ENCODE measurements around the gene CHRNA4. TPM values are rescaled to one million over a fixed set of nuclear protein-coding genes. Genes with fewer than 3 reads are reported as not detected.

The CHRNA4 gene
- total RNA-seq, 3 donors from 2014 or later, result not detected

DNA sequence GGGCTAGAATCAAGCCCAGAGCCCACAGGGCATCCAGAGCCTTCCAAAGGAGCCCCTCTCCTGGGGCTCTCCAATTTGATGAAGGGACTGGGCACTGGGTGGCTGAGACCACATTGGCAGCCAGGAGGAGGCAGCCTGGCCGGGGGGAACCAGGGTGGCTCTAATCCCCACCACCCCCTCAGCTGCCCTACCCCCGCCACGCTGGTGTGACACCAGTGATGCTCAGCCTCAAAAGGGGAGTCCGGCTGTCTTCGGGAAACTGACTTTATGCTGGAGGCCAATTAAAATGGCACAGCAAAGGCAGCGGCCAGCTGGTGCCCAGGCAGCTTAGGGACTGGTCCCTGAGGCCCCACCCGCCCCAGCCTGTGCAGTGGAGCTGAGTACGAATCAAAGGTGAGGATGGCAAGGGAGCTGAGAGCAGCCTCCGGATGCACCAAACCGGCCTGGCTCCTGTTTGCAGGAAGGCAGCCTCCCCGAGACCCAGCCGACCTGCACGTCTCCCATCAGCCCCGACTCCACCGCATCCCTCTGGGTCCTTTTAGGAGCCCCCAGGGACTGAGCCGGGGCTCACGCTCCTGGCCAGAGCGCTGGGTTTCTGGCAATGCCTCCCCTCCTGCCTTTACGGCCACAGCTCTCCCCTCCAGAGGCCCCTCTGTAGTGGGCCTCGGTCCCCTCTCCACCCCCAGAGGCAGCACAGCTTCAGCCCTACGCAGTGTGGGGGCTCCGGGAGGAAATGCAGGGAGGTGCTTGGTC, 28.5 kb downstream of the CHRNA4 start:
- intact Hi-C loops (cut with DNase I, micrococcal nuclease), result no loop called here
- Histone ChIP-seq H3K36me3 (ENCODE audit: low read depth) (no peaks in the 10 kb centered on the region), H3K4me1 (ENCODE audit: low read depth) (no peaks in the 10 kb centered on the region), H3K4me3 (no peak overlapping the region), H3K9me3 (no peaks in the 10 kb centered on the region)
- TF ChIP-seq, protein P1, sequence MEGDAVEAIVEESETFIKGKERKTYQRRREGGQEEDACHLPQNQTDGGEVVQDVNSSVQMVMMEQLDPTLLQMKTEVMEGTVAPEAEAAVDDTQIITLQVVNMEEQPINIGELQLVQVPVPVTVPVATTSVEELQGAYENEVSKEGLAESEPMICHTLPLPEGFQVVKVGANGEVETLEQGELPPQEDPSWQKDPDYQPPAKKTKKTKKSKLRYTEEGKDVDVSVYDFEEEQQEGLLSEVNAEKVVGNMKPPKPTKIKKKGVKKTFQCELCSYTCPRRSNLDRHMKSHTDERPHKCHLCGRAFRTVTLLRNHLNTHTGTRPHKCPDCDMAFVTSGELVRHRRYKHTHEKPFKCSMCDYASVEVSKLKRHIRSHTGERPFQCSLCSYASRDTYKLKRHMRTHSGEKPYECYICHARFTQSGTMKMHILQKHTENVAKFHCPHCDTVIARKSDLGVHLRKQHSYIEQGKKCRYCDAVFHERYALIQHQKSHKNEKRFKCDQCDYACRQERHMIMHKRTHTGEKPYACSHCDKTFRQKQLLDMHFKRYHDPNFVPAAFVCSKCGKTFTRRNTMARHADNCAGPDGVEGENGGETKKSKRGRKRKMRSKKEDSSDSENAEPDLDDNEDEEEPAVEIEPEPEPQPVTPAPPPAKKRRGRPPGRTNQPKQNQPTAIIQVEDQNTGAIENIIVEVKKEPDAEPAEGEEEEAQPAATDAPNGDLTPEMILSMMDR (IDR thresholded peaks at IDR 0.05), result no peak
- ATAC-seq (no peak), DNase-seq (peak in 1 of 3 donors; percentile 40)

DNA sequence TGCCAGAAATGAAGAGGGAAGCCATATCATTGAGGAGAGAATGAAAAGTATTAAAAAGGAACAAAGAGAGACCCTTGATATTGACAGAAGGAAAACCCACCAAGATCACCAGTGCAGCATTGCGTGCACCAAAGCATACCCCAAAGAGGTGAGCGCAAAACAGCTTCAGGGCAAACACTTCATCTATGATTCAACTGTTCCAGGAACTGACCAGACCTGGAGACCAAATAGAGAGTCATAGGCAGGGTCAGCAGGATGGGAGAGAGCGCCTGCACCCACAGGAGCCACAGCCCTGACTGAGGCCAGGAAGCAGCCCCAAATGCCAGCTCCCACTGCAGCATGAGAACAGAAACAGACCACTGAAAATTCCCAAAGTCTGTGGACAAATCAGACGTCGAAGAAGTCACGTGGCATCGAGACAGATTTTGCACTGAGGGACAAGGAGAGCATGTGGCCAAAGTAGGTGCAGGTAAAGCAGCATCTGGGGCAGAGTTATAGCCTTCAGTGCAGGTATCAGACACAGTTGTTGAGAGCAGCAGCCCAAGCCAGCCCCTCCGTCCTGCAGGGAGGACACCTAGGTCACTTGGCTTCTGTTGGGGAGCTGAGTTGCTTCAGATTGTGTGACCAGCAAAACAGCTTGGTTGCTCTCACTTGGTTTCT, 29.3 kb downstream of the CHRNA4 start:
- intact Hi-C loops (cut with DNase I, micrococcal nuclease), result no loop called here
- Histone ChIP-seq H3K36me3 (ENCODE audit: low read depth) (no peaks in the 10 kb centered on the region), H3K4me1 (ENCODE audit: low read depth) (no peaks in the 10 kb centered on the region), H3K9me3 (no peaks in the 10 kb centered on the region), H3K4me3 (no peak overlapping the region)
- TF ChIP-seq, protein P1 (IDR thresholded peaks at IDR 0.05), result no peak
- DNase-seq (no peak), ATAC-seq (no peak)

DNA sequence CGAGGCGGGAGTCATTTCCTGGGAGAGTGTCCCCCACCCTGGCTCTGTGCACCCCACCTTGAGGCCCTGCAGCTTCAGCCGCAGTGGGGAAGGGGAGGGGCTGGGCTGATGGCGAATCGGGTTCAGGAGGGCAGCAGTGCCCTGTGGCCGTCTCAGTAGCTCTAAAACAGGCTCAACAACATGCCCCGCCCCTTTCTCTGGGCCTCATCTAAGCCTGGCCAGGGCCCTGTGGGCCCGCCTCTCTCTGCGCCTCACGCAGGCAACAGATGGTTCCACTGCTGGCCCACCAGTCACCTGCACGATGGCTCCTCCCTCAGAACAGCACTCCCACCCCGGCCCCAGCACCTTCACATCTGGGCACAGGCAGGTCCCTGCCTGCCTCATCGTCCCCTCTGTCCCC, 30.2 kb downstream of the CHRNA4 start:
- H3K4me3 ChIP-seq, result no peak overlapping the region
- intact Hi-C loops (cut with DNase I, micrococcal nuclease), result no loop called here
- TF ChIP-seq, protein P1 (IDR thresholded peaks at IDR 0.05), result no peak
- ATAC-seq (peak; percentile 20), DNase-seq (peak in 1 of 3 donors; percentile 35)
- no peaks in the 10 kb centered on the region for H3K36me3 ChIP-seq (ENCODE audit: low read depth)
- H3K4me1 ChIP-seq (ENCODE audit: low read depth), result no peaks in the 10 kb centered on the region
- H3K9me3 ChIP-seq, result no peaks in the 10 kb centered on the region

GRCh38 chr20:63330084-63330760, 30.9 kb downstream of the CHRNA4 start:
- intact Hi-C loops (cut with DNase I, micrococcal nuclease), result no loop called here
- TF ChIP-seq, protein P1 (IDR thresholded peaks at IDR 0.05), result no peak

DNA sequence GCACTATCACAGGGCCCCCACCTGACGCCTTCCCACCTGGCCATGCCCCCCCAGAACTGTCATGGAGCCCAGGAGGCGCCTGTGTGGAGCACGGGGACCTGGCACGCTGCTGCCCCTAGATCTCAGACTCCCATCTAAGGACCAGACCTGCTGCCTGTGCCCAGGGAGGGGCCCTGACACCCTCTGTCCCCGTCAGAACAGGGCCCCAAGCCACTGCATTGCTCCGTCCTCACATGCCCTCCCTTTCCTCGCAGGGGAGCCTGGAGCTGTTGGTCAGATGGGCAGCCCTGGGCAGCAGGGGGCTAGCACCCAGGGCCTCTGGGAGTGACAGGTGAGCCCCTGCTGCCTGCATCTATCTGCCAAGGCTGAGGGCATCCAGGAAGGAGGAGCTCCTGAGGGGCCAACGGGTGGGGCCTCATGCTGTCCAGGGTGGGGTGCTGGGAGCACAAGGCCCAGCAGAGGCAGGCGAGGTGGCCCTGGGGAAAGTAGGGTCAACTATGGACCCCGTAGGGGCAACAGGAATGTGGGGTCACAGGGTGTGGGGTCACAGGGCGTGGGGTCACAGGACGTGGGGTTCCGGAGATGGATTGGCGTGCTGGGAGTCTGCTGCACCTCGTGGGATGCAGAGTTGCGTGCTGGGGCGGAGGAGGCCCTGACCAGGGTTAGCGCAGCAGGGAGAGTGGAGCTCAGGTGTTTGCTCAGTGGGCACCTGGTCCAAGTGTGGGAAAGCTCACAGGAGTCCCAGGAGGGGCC, 31.6 kb downstream of the CHRNA4 start:
- H3K4me3 ChIP-seq, result no peak overlapping the region
- ATAC-seq, result no peak
- DNase-seq, result peak in 1 of 3 donors; percentile 37
- TF ChIP-seq, protein P1 (IDR thresholded peaks at IDR 0.05), result no peak
- no peaks in the 10 kb centered on the region for H3K9me3 ChIP-seq
- intact Hi-C loops (cut with DNase I, micrococcal nuclease), result no loop called here
- H3K4me1 ChIP-seq (ENCODE audit: low read depth), result no peaks in the 10 kb centered on the region
- no peaks in the 10 kb centered on the region for H3K36me3 ChIP-seq (ENCODE audit: low read depth)

More at GRCh38 chr20:63330084-63330760, 30.9 kb downstream of the CHRNA4 start:
- no peaks in the 10 kb centered on the region for H3K36me3 ChIP-seq (ENCODE audit: low read depth)
- no peak overlapping the region for H3K4me3 ChIP-seq
- DNase-seq, result peak in 1 of 3 donors; percentile 31
- no peak for ATAC-seq
- H3K9me3 ChIP-seq, result no peaks in the 10 kb centered on the region
- no peaks in the 10 kb centered on the region for H3K4me1 ChIP-seq (ENCODE audit: low read depth)

All from mucosa of descending colon (tissue), 3 donors.